ENCODE measurements around the gene CMIP. TPM values are rescaled to one million over a fixed set of nuclear protein-coding genes. Genes with fewer than 3 reads are reported as not detected.
A peak's percentile ranks its signal among the peaks of the same experiment; 100 is the strongest.

The CMIP gene
- total RNA-seq, 1 donor from 2014 or later: 6.6 TPM

DNA sequence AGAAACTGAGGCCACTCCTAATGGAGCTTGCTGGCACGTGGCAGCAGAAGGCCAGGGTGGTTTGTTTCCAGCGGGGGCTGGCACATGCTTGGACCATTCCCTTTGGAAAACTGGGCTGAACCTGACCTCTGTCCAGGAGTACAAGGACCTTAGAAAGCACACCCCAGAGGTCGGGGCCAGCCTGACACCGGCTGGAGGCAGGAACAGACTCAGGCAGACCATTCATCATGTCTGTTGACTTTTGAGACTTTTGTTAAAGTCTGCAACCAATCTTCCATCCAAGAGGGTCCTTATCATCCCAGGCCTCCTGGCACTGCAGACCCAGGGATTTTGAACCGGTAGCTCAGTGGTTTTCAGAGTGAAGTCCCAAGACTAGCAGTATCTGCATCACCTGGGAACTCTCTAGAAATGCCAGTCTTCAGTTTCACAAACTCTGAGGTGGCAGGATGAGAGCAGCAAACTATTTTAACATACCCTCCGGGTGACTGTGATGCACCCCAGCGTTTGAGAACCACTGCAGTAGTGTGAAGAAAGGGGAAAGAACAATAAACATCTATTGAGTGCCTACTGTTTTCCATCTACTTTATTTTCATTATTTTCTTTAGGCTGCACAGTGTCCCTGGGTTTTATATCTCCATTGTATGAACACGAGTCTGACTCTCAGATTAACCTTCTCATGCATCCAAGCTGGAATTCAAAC, 189.2 kb downstream of the CMIP start:
- peak overlapping the region; percentile 24 for H3K27ac ChIP-seq
- H3K4me3 ChIP-seq: no peak overlapping the region
- no peaks in the 10 kb centered on the region for H3K9me3 ChIP-seq (ENCODE audit: low read depth)
- peaks cover 82% of the 10 kb centered on the region for H3K4me1 ChIP-seq
- H3F3A ChIP-seq (ENCODE audit: low read depth): peaks cover 58% of the 10 kb centered on the region
- no peak for DNase-seq (ENCODE audit: low spot score)
- peaks cover 5% of the 10 kb centered on the region for H3K27me3 Mint-ChIP-seq (ENCODE audit: insufficient read depth, low read depth)
- H3K4me1 Mint-ChIP-seq: peaks cover 92% of the 10 kb centered on the region
- no peaks in the 10 kb centered on the region for H3K27me3 ChIP-seq
- H3K4me2 ChIP-seq: peak overlapping the region; percentile 70
- no peaks in the 10 kb centered on the region for H3K36me3 ChIP-seq
- H4K20me1 ChIP-seq (ENCODE audit: low read depth): peaks cover 94% of the 10 kb centered on the region
- H3K4me3 Mint-ChIP-seq: peak overlapping the region; percentile 60
- H3K9ac ChIP-seq: no peak overlapping the region
- peaks cover 3% of the 10 kb centered on the region for H3K36me3 Mint-ChIP-seq
- H3K79me2 ChIP-seq (ENCODE audit: low read depth): peaks cover 49% of the 10 kb centered on the region
- no peaks in the 10 kb centered on the region for H3K9me3 Mint-ChIP-seq
- H3K27ac Mint-ChIP-seq: no peak overlapping the region
- H2AFZ ChIP-seq (replicated peaks): no peak overlapping the region
- no peak for TF ChIP-seq EZH2phosphoT487 (IDR thresholded peaks at IDR 0.05)
- TF ChIP-seq, protein P1, sequence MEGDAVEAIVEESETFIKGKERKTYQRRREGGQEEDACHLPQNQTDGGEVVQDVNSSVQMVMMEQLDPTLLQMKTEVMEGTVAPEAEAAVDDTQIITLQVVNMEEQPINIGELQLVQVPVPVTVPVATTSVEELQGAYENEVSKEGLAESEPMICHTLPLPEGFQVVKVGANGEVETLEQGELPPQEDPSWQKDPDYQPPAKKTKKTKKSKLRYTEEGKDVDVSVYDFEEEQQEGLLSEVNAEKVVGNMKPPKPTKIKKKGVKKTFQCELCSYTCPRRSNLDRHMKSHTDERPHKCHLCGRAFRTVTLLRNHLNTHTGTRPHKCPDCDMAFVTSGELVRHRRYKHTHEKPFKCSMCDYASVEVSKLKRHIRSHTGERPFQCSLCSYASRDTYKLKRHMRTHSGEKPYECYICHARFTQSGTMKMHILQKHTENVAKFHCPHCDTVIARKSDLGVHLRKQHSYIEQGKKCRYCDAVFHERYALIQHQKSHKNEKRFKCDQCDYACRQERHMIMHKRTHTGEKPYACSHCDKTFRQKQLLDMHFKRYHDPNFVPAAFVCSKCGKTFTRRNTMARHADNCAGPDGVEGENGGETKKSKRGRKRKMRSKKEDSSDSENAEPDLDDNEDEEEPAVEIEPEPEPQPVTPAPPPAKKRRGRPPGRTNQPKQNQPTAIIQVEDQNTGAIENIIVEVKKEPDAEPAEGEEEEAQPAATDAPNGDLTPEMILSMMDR (IDR thresholded peaks at IDR 0.05): no peak
- no peak for TF ChIP-seq EZH2 (IDR thresholded peaks at IDR 0.05)

DNA sequence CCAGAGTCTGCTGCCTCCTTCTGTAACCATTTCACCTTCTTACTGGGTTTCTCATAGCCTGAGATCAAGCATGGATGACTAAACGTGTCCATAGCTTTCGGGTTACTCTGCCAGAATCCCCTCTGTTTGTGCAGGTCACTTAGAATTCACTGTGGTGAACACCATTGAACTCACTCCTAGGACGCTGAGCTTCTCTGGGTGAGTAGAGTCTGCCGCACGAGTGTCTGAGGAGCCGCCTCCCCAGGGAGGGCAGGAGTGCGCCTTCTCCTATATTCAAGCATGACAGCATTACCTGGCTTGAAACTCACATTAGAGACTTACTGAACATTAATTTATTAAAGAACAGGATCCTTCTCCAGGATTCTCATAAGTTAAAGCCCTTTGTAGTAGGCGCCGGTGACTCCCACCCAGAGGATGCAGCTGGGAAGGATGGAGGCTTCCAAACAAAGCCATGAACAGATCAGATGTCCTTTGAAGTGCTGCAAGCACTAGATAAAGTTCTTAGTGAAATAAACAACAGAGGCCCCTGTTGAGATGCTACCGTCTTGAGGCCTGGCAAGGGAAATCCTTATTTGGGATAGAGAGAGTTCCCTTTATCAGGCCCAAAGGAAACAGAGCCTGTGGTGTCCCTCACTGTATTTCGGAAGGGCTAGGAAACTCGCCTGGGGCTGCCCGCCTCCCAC, 189.9 kb downstream of the CMIP start:
- H3K4me1 Mint-ChIP-seq: peaks cover 93% of the 10 kb centered on the region
- H3K27ac ChIP-seq: peak overlapping the region; percentile 79
- H3K4me1 ChIP-seq: peaks cover 89% of the 10 kb centered on the region

DNA sequence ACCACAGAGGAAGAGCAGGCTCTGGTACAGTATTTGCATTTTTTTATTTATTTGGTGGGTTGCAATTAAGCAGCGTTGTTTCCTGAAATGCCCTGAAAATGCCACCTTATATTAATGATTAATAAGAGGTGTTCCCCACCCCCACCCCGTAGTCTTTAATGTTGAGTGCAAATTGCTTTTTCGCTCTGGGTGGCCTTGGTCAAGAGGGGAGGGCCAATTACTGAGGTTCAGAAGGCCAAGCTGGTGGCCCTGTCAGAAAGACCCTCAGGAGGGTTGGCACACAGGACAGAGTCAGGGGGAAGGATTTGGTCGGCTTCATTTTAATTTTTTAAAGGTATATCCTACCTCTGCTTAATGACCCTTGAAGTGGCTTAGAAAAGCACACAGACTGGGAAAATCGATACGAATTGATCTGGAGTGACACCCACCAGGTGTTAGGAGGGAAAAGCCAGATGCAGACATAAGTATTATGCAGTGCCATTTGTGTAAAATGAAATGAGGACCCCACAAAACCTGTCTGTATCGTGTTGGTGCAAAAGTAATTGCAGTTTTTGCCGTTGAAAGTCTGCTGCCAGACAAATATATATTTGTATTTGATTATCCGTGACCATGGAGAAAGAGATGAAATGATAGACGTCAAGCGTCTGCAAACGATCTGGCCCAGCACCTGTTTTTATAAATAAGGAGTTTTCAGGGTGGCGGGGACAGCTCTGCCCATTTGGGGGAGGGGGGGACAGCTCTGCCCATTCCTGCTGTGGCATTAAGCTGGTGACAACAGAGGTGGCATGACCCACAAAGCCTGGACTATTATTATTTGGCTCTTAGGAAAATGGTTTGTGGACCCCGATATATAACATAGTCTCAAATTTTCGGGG, 190.7 kb downstream of the CMIP start:
- H3K27ac Mint-ChIP-seq: peak overlapping the region; percentile 95
- no peak for TF ChIP-seq EZH2 (IDR thresholded peaks at IDR 0.05)
- no peak for TF ChIP-seq EZH2phosphoT487 (IDR thresholded peaks at IDR 0.05)
- TF ChIP-seq, protein P1 (IDR thresholded peaks at IDR 0.05): no peak
- H2AFZ ChIP-seq (replicated peaks): no peak overlapping the region
- H3K4me3 ChIP-seq: peak overlapping the region; percentile 22
- peaks cover 94% of the 10 kb centered on the region for H4K20me1 ChIP-seq (ENCODE audit: low read depth)
- H3K27me3 ChIP-seq: no peaks in the 10 kb centered on the region
- peak overlapping the region; percentile 70 for H3K4me2 ChIP-seq
- peaks cover 59% of the 10 kb centered on the region for H3K79me2 ChIP-seq (ENCODE audit: low read depth)
- peaks cover 2% of the 10 kb centered on the region for H3K36me3 Mint-ChIP-seq
- no peaks in the 10 kb centered on the region for H3K9me3 Mint-ChIP-seq
- H3F3A ChIP-seq (ENCODE audit: low read depth): peaks cover 50% of the 10 kb centered on the region
- H3K27me3 Mint-ChIP-seq (ENCODE audit: insufficient read depth, low read depth): peaks cover 10% of the 10 kb centered on the region
- no peaks in the 10 kb centered on the region for H3K36me3 ChIP-seq
- peaks cover 89% of the 10 kb centered on the region for H3K4me1 Mint-ChIP-seq
- no peak overlapping the region for H3K9ac ChIP-seq
- peak overlapping the region; percentile 79 for H3K27ac ChIP-seq
- H3K4me1 ChIP-seq: peaks cover 81% of the 10 kb centered on the region
- H3K4me3 Mint-ChIP-seq: peak overlapping the region; percentile 60
- H3K9me3 ChIP-seq (ENCODE audit: low read depth): no peaks in the 10 kb centered on the region
- no peak for DNase-seq (ENCODE audit: low spot score)

More for the DNA sequence above, 189.9 kb downstream of the CMIP start:
- peak; percentile 81 for DNase-seq (ENCODE audit: low spot score)
- H3K36me3 Mint-ChIP-seq: peaks cover 2% of the 10 kb centered on the region
- TF ChIP-seq EZH2phosphoT487 (IDR thresholded peaks at IDR 0.05): no peak
- Histone ChIP-seq H4K20me1 (ENCODE audit: low read depth) (peaks cover 96% of the 10 kb centered on the region), H3K4me2 (peak overlapping the region; percentile 70), H3K79me2 (ENCODE audit: low read depth) (peaks cover 56% of the 10 kb centered on the region), H3K9me3 (ENCODE audit: low read depth) (no peaks in the 10 kb centered on the region), H3K9ac (no peak overlapping the region), H3F3A (ENCODE audit: low read depth) (peaks cover 58% of the 10 kb centered on the region), H3K27me3 (no peaks in the 10 kb centered on the region), H3K36me3 (no peaks in the 10 kb centered on the region), H3K4me3 (peak overlapping the region; percentile 22), H2AFZ (replicated peaks) (no peak overlapping the region)
- peak overlapping the region; percentile 95 for H3K27ac Mint-ChIP-seq
- H3K4me3 Mint-ChIP-seq: peak overlapping the region; percentile 60
- peaks cover 8% of the 10 kb centered on the region for H3K27me3 Mint-ChIP-seq (ENCODE audit: insufficient read depth, low read depth)
- no peaks in the 10 kb centered on the region for H3K9me3 Mint-ChIP-seq

Data from neural progenitor cell (in vitro differentiated cells).